ENCODE measurements around the gene SH3GL1. TPM values are rescaled to one million over a fixed set of nuclear protein-coding genes. Genes with fewer than 3 reads are reported as not detected.
A peak's percentile ranks its signal among the peaks of the same experiment; 100 is the strongest.

Gene SH3GL1
- total RNA-seq, 3 donors from 2014 or later, result 31.7 to 54.9 (median 47.5) TPM

GRCh38 chr19:4363571-4364304 lies 36.6 kb downstream of the SH3GL1 start:
- no peak for ATAC-seq
- intact Hi-C loops (cut with DNase I, micrococcal nuclease), result no loop called here
- Histone ChIP-seq H3K4me1 (ENCODE audit: low read depth) (peaks cover 9% of the 10 kb centered on the region), H3K36me3 (ENCODE audit: low read depth) (no peaks in the 10 kb centered on the region), H3K9me3 (no peaks in the 10 kb centered on the region), H3K4me3 (no peak overlapping the region)
- no peak for TF ChIP-seq CTCF (IDR thresholded peaks at IDR 0.05)
- DNase-seq, result peak in 1 of 3 donors; percentile 26

- peak; percentile 18 for ATAC-seq
Measured at GRCh38 chr19:4362831-4363545, 37.4 kb downstream of the SH3GL1 start.

GRCh38 chr19:4362101-4362828 lies 38.1 kb downstream of the SH3GL1 start:
- peaks cover 3% of the 10 kb centered on the region for H3K4me1 ChIP-seq (ENCODE audit: low read depth)
- H3K9me3 ChIP-seq, result no peaks in the 10 kb centered on the region
- peak in 1 of 3 donors; percentile 28 for DNase-seq
- intact Hi-C loops (cut with DNase I, micrococcal nuclease), result no loop called here
- no peaks in the 10 kb centered on the region for H3K36me3 ChIP-seq (ENCODE audit: low read depth)
- no peak for ATAC-seq
- TF ChIP-seq CTCF (IDR thresholded peaks at IDR 0.05), result no peak
- no peak overlapping the region for H3K4me3 ChIP-seq

More at GRCh38 chr19:4362831-4363545, 37.4 kb downstream of the SH3GL1 start:
- DNase-seq, result peak in 1 of 3 donors; percentile 35
- Histone ChIP-seq H3K4me3 (no peak overlapping the region), H3K36me3 (ENCODE audit: low read depth) (no peaks in the 10 kb centered on the region), H3K9me3 (no peaks in the 10 kb centered on the region), H3K4me1 (ENCODE audit: low read depth) (peaks cover 3% of the 10 kb centered on the region)
- intact Hi-C loops (cut with DNase I, micrococcal nuclease), result no loop called here
- no peak for TF ChIP-seq CTCF (IDR thresholded peaks at IDR 0.05)

GRCh38 chr19:4361152-4362046 lies 38.9 kb downstream of the SH3GL1 start:
- ATAC-seq (no peak), DNase-seq (peak in 1 of 3 donors; percentile 34)
- intact Hi-C loops (cut with DNase I, micrococcal nuclease), result no loop called here
- no peak for TF ChIP-seq CTCF (IDR thresholded peaks at IDR 0.05)
- Histone ChIP-seq H3K4me1 (ENCODE audit: low read depth) (peaks cover 3% of the 10 kb centered on the region), H3K4me3 (no peak overlapping the region), H3K9me3 (no peaks in the 10 kb centered on the region), H3K36me3 (ENCODE audit: low read depth) (no peaks in the 10 kb centered on the region)

- DNase-seq (no peak), ATAC-seq (no peak)
- Histone ChIP-seq H3K4me1 (ENCODE audit: low read depth) (peaks cover 3% of the 10 kb centered on the region), H3K36me3 (ENCODE audit: low read depth) (no peaks in the 10 kb centered on the region), H3K4me3 (no peak overlapping the region), H3K9me3 (no peaks in the 10 kb centered on the region)
- no peak for TF ChIP-seq CTCF (IDR thresholded peaks at IDR 0.05)
- intact Hi-C loops (cut with DNase I, micrococcal nuclease), result no loop called here
Measured at GRCh38 chr19:4360641-4361151, 39.7 kb downstream of the SH3GL1 start.

Data from mucosa of descending colon (tissue), 3 donors.